DND-41 (cell line): ENCODE results near the gene SLC11A1.

Experiments used
- ATAC-seq: fragments of 200-7000 bp; cut with Tn5 transposase; 3 replicates; pipeline ENCODE4 v1.9.1; 2021; ENCODE audit warnings: low read depth; ENCODE audit not compliant: insufficient read depth
- DNase-seq: peaks from one replicate; pipeline ENCODE4 v3.0.0-alpha.2; 2020
- H2AFZ ChIP-seq: 2 replicates; pipeline ENCODE4 v1.6.0; 2012; ENCODE audit warnings: low read depth, low read length
- H3K27ac ChIP-seq: 2 replicates; pipeline ENCODE4 v1.5.1; 2012; ENCODE audit warnings: low read length, inconsistent platforms
- H3K27me3 ChIP-seq: fragments of 200-600 bp; sonication (generic); 2 replicates; pipeline ENCODE4 v1.6.0; 2012; ENCODE audit warnings: low read length, mild to moderate bottlenecking, inconsistent platforms; ENCODE audit not compliant: insufficient read depth, poor library complexity
- H3K36me3 ChIP-seq: 2 replicates; pipeline ENCODE4 v1.5.1; 2012; ENCODE audit warnings: low read length, inconsistent platforms; ENCODE audit not compliant: insufficient read depth
- H3K4me1 ChIP-seq: 2 replicates; pipeline ENCODE4 v1.5.1; 2012; ENCODE audit warnings: mild to moderate bottlenecking, low read length; ENCODE audit not compliant: insufficient read depth
- H3K4me2 ChIP-seq: 2 replicates; pipeline ENCODE4 v1.6.0; 2012; ENCODE audit warnings: mild to moderate bottlenecking, moderate library complexity, low read length, inconsistent platforms; ENCODE audit not compliant: insufficient read depth
- H3K4me3 ChIP-seq, 2 experiments: fragments of 200-600 bp in 1 of 2; shearing (Covaris generic) in 1 of 2; 2 replicates each; pipeline ENCODE4 v1.5.1; 2012 to 2016; ENCODE audit warnings: inconsistent platforms in 2 of 2, low read length in 2 of 2, mild to moderate bottlenecking in 2 of 2, low read depth in 1 of 2, moderate library complexity in 1 of 2
- H3K79me2 ChIP-seq: 2 replicates; pipeline ENCODE4 v1.6.0; 2012; ENCODE audit warnings: low read length, inconsistent platforms; ENCODE audit not compliant: insufficient read depth
- H3K9ac ChIP-seq: 2 replicates; pipeline ENCODE4 v1.6.0; 2012; ENCODE audit warnings: low read depth, mild to moderate bottlenecking, inconsistent platforms, low read length, moderate library complexity
- H3K9me3 ChIP-seq: 2 replicates; pipeline ENCODE4 v1.5.1; 2012; ENCODE audit warnings: low read length, moderate library complexity, mild to moderate bottlenecking, inconsistent platforms; ENCODE audit not compliant: insufficient read depth, severe bottlenecking
- H4K20me1 ChIP-seq: 2 replicates; pipeline ENCODE4 v1.6.0; 2012; ENCODE audit warnings: low read length; ENCODE audit not compliant: insufficient read depth
- CTCF ChIP-seq: IDR thresholded peaks from 2 replicates; pipeline ENCODE4 v1.5.1; 2012; ENCODE audit warnings: borderline replicate concordance, low read length, moderate library complexity, mild to moderate bottlenecking; ENCODE audit not compliant: poor library complexity, severe bottlenecking; ENCODE audit errors: extremely low read depth
- EZH2 ChIP-seq: IDR thresholded peaks from 3 replicates; pipeline ENCODE4 v1.6.1; 2012; ENCODE audit warnings: borderline replicate concordance, low read depth, mild to moderate bottlenecking, moderate library complexity, low read length, inconsistent platforms; ENCODE audit not compliant: severe bottlenecking

Gene SLC11A1

DNA sequence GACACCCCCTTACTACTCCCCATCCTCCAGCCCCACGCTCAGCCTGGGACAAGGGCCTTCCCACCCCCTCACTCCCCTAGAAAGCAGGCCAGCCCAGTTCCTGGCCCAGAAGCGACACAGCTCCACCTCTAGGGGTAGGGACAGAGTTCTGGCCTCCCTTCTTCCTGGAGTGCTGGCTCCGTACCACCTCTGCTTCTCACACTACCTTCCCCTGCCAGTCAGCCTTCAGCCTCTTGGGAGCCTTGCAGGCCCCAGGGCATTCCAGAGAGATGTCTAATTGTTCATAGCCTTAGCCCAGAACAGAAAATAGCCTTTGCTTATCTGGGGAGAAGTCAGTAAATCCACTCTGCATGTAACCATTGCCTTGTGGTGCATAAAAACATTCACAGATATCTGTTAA lies 38.5 kb upstream of the SLC11A1 start:
- Histone ChIP-seq H2AFZ (no peak overlapping the region), H3K4me1 (no peaks in the 10 kb centered on the region)

GRCh38 chr2:218344090-218344754 lies 37.9 kb upstream of the SLC11A1 start:
- no peak overlapping the region for H3K9ac ChIP-seq
- ATAC-seq, result no peak

More for the DNA sequence above, 38.5 kb upstream of the SLC11A1 start:
- Histone ChIP-seq H3K9me3 (no peaks in the 10 kb centered on the region), H3K79me2 (no peaks in the 10 kb centered on the region), H3K36me3 (no peaks in the 10 kb centered on the region), H4K20me1 (no peaks in the 10 kb centered on the region), H3K4me3 (no peak overlapping the region), H3K27me3 (no peaks in the 10 kb centered on the region), H3K9ac (no peak overlapping the region), H3K4me2 (no peak overlapping the region), H3K27ac (no peak overlapping the region)
- DNase-seq (no peak), ATAC-seq (no peak)
- TF ChIP-seq CTCF, result no peak
- no peak for TF ChIP-seq EZH2

DNA sequence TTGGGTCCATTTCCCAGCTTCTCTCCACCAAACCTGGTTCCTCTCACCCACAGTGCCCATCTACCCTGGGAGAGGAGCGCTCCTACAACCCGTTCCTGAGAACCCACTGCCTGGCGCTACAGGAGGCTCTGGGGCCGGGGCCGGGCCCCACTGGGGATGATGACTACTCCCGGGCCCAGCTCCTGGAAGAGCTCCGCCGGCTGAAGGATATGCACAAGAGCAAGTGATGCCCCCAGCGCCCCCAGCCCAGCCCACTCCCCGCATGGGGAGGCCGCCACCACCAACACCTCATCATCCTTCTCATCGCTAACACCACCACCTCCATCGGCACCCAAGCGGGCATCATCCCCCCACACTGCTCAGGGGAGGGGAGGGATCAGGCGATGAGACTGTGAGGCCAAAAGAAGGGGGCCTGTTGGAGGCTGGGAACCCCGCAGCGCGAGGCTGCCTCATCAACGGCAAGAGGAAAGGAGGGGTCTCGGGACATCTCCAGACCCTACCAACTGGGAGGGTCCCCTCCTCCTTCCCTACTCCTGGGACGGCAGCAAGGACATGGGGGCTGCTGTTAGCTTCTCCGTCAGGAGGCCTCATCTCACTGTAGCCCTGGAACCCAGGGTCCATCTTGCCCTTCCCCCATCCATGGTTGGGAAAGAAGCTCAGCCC lies 37.2 kb upstream of the SLC11A1 start:
- Histone ChIP-seq H3K4me2 (no peak overlapping the region), H3K79me2 (no peaks in the 10 kb centered on the region), H3K27ac (no peak overlapping the region), H2AFZ (no peak overlapping the region), H3K27me3 (no peaks in the 10 kb centered on the region), H3K36me3 (no peaks in the 10 kb centered on the region), H4K20me1 (no peaks in the 10 kb centered on the region), H3K9ac (no peak overlapping the region), H3K4me3 (no peak overlapping the region), H3K4me1 (no peaks in the 10 kb centered on the region), H3K9me3 (no peaks in the 10 kb centered on the region)
- ATAC-seq (no peak), DNase-seq (no peak)
- TF ChIP-seq CTCF, result no peak
- no peak for TF ChIP-seq EZH2

More at GRCh38 chr2:218344090-218344754, 37.9 kb upstream of the SLC11A1 start:
- Histone ChIP-seq H2AFZ (no peak overlapping the region), H3K4me2 (no peak overlapping the region), H3K36me3 (no peaks in the 10 kb centered on the region), H3K4me1 (no peaks in the 10 kb centered on the region), H3K9me3 (no peaks in the 10 kb centered on the region), H3K27me3 (no peaks in the 10 kb centered on the region), H3K4me3 (no peak overlapping the region), H4K20me1 (no peaks in the 10 kb centered on the region), H3K79me2 (no peaks in the 10 kb centered on the region), H3K27ac (no peak overlapping the region)
- DNase-seq, result no peak
- no peak for TF ChIP-seq EZH2
- TF ChIP-seq CTCF, result no peak
